Mammary epithelial cell (primary cell): ENCODE results near the gene KPNB1.

Experiments used
- EZH2 ChIP-seq: IDR thresholded peaks from 2 replicates; pipeline ENCODE4 v1.6.1; 2012; ENCODE audit warnings: low read length, inconsistent platforms, borderline replicate concordance
- TF ChIP-seq, protein P1 (sequence below), 2 donors: IDR thresholded peaks in 1 of 2; conservative IDR thresholded peaks in 1 of 2; 2 replicates each; pipeline ENCODE4 v1.5.1; 2011 to 2012; ENCODE audit warnings: inconsistent platforms in 2 of 2, low read length in 2 of 2, mild to moderate bottlenecking in 2 of 2, control low read depth in 1 of 2, low read depth in 1 of 2; ENCODE audit not compliant: insufficient read depth in 1 of 2; ENCODE audit errors: extremely low read depth in 1 of 2

DNA sequence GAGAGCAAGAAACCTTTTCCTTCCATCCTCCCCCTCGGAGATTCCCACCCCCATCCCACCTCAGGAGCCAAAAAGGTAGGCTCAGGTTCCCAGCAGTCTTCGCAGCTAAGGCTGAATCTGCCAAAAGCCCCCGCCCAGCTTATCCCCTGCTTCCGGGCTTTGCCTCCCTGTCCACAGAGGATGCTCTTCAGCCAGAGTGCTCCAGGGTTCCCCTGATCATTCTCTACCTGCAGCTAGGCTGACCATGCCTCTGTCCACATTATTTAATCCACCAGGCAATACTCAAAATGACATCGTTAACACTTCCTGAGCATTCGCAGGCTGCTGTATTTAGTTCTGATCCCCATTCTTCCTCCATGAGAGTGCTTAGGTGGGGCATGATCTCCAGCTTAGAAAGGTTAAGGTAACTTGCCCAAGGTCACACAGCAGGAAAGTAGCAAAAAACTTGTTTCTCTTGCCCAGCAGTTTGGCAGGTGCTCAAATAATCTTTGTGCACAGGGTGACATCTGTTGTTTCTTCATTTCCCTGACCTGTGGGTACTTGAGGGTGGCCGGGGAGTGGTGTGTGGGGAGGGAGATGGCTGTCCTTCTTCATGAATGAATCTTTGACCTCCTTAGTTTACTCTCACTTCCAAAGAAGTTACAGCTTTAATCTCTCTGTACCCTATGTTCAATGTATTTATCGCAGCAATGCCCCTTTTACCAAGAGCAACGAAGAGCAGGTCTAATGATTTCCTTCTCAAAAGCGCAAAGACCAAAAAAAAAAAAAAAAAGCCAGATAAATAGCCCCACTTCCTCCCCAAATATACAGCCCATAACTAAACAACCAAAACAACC lies 43.4 kb downstream of the KPNB1 start:
- TF ChIP-seq, protein P1, sequence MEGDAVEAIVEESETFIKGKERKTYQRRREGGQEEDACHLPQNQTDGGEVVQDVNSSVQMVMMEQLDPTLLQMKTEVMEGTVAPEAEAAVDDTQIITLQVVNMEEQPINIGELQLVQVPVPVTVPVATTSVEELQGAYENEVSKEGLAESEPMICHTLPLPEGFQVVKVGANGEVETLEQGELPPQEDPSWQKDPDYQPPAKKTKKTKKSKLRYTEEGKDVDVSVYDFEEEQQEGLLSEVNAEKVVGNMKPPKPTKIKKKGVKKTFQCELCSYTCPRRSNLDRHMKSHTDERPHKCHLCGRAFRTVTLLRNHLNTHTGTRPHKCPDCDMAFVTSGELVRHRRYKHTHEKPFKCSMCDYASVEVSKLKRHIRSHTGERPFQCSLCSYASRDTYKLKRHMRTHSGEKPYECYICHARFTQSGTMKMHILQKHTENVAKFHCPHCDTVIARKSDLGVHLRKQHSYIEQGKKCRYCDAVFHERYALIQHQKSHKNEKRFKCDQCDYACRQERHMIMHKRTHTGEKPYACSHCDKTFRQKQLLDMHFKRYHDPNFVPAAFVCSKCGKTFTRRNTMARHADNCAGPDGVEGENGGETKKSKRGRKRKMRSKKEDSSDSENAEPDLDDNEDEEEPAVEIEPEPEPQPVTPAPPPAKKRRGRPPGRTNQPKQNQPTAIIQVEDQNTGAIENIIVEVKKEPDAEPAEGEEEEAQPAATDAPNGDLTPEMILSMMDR (conservative IDR thresholded peaks at IDR 0.05 in 1 of 2, IDR thresholded peaks at IDR 0.05 in 1 of 2; ENCODE audit: extremely low read depth in 1 of 2, insufficient read depth in 1 of 2, low read depth in 1 of 2, low read length in 2 of 2): no peak
- no peak for TF ChIP-seq EZH2
